ENCODE measurements around the gene IFT43. TPM values are rescaled to one million over a fixed set of nuclear protein-coding genes. Genes with fewer than 3 reads are reported as not detected.

IFT43 gene
- total RNA-seq, 2 experiments from 2014 or later: 14.1 to 15.0 TPM

GRCh38 chr14:76126076-76126475, 140.5 kb downstream of the IFT43 start:
- no peaks in the 10 kb centered on the region for H3K36me3 Mint-ChIP-seq
- intact Hi-C loops (cut with micrococcal nuclease): no loop called here
- peaks cover 2% of the 10 kb centered on the region for H3K9me3 Mint-ChIP-seq
- no peaks in the 10 kb centered on the region for H3K4me1 Mint-ChIP-seq (ENCODE audit: low read depth)
- DNase-seq: no peak
- CTCF ChIA-PET: no interaction called here
- peaks cover 13% of the 10 kb centered on the region for H3K27me3 Mint-ChIP-seq
- POLR2A ChIA-PET: no interaction called here
- no peak overlapping the region for H3K27ac Mint-ChIP-seq
- no peak overlapping the region for H3K4me3 Mint-ChIP-seq

GRCh38 chr14:76129851-76130576, 144.5 kb downstream of the IFT43 start:
- POLR2A ChIA-PET: no interaction called here
- H3K4me1 Mint-ChIP-seq (ENCODE audit: low read depth): peaks cover 5% of the 10 kb centered on the region
- H3K36me3 Mint-ChIP-seq: no peaks in the 10 kb centered on the region
- intact Hi-C loops (cut with micrococcal nuclease): no loop called here
- H3K4me3 Mint-ChIP-seq: no peak overlapping the region
- CTCF ChIA-PET: no interaction called here
- peaks cover 38% of the 10 kb centered on the region for H3K27me3 Mint-ChIP-seq
- H3K9me3 Mint-ChIP-seq: peaks cover 2% of the 10 kb centered on the region
- H3K27ac Mint-ChIP-seq: no peak overlapping the region
- no peak for DNase-seq

- intact Hi-C loops (cut with micrococcal nuclease): no loop called here
- CTCF ChIA-PET: no interaction called here
- Mint-ChIP-seq H3K9me3 (peaks cover 2% of the 10 kb centered on the region), H3K36me3 (no peaks in the 10 kb centered on the region), H3K4me1 (ENCODE audit: low read depth) (peaks cover 5% of the 10 kb centered on the region), H3K27me3 (peaks cover 48% of the 10 kb centered on the region), H3K4me3 (no peak overlapping the region), H3K27ac (no peak overlapping the region)
- DNase-seq: no peak
- POLR2A ChIA-PET: no interaction called here
Measured at GRCh38 chr14:76131071-76131965, 145.8 kb downstream of the IFT43 start.

DNA sequence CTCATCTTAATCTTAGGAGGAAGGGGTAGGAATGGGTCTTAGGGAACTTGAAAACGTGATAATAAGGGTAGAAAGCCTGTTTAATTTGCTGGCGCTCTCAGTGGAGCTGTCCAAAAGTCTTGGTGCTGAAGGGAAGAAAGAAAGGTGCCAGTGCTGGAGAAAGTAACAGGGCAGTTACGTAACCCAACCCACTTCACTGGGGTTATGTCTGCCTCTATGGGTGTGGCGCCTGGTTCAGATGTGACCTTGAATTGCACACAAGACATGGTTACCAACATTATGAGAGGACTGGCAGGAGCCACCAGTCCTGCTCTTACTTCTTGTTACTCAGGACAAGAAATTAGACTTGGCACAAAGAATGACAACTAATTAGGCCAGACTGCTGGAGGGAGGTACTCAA, 147.5 kb downstream of the IFT43 start:
- intact Hi-C loops (cut with micrococcal nuclease): no loop called here
- Mint-ChIP-seq H3K27ac (no peak overlapping the region), H3K4me3 (no peak overlapping the region), H3K27me3 (peaks cover 56% of the 10 kb centered on the region), H3K9me3 (no peaks in the 10 kb centered on the region), H3K36me3 (no peaks in the 10 kb centered on the region), H3K4me1 (ENCODE audit: low read depth) (peaks cover 6% of the 10 kb centered on the region)
- ChIA-PET CTCF (no interaction called here), POLR2A (no interaction called here)
- peak; percentile 13 for DNase-seq

Other genes starting within 250 kb of the IFT43 start
- gene TGFB3, start 3.8 kb upstream of the IFT43 start, total RNA-seq: 1 to 10 TPM; 1.9 to 2.2 TPM
- 10 to 100 TPM; 50.1 to 52.1 TPM for gene GPATCH2L, start 166.2 kb downstream of the IFT43 start, total RNA-seq

Measured in activated CD4-positive, alpha-beta memory T cell treated with anti-CD3 and anti-CD28 coated beads for 36 hours (primary cell).